Measurements from ENCODE around the gene OR2T4.

- TF ChIP-seq CTCF (optimal IDR thresholded peaks at IDR 0.05 in 1 of 3, IDR thresholded peaks at IDR 0.05 in 1 of 3, conservative IDR thresholded peaks at IDR 0.05 in 1 of 3; ENCODE audit: extremely low read depth in 1 of 3, insufficient read depth in 2 of 3, low read length in 3 of 3), result no peak
- no peak for TF ChIP-seq EZH2 (IDR thresholded peaks at IDR 0.05; ENCODE audit: low read length)
Observed at GRCh38 chr1:248348475-248348874, 13.0 kb upstream of the OR2T4 start, which contains the start of gene OR14C36.
